Calu3 (cell line): ENCODE data around the gene DPAGT1. TPM values are rescaled to one million over a fixed set of nuclear protein-coding genes. Genes with fewer than 3 reads are reported as not detected.

Source experiments
- BruUV-seq: library from RNA; stranded (reverse); fragments of 400-500 nt; replicated peaks from 2 replicates; lab custom pipeline; 2021; lab: Mats Ljungman, UMichigan
- CTCF ChIA-PET: fragments of 300-600 bp; sonication (Branson Sonifier 250); formaldehyde crosslinking; loops from one replicate; lab custom pipeline; 2022; ENCODE audit warnings: antibody characterized with exemption; lab: Charles Lee
- DNase-seq: peaks from one replicate; pipeline ENCODE4 v3.0.0; 2022
- H3K27ac Mint-ChIP-seq: one replicate; pipeline ENCODE4 v1.8.0; 2022; ENCODE audit warnings: mixed read lengths; ENCODE audit not compliant: unreplicated experiment
- H3K27me3 Mint-ChIP-seq: one replicate; pipeline ENCODE4 v1.8.0; 2022; ENCODE audit warnings: mixed read lengths; ENCODE audit not compliant: unreplicated experiment
- H3K36me3 Mint-ChIP-seq: one replicate; pipeline ENCODE4 v1.8.0; 2022; ENCODE audit warnings: mild to moderate bottlenecking, moderate library complexity, mixed read lengths; ENCODE audit not compliant: insufficient read depth, unreplicated experiment
- H3K4me1 Mint-ChIP-seq: one replicate; pipeline ENCODE4 v1.8.0; 2022; ENCODE audit warnings: mild to moderate bottlenecking, low read depth, mixed read lengths; ENCODE audit not compliant: unreplicated experiment
- H3K4me3 Mint-ChIP-seq: one replicate; pipeline ENCODE4 v1.8.0; 2022; ENCODE audit warnings: mild to moderate bottlenecking, low read depth, moderate library complexity, mixed read lengths; ENCODE audit not compliant: unreplicated experiment
- H3K9me3 Mint-ChIP-seq: one replicate; pipeline ENCODE4 v1.8.0; 2022; ENCODE audit warnings: low read depth, mixed read lengths; ENCODE audit not compliant: unreplicated experiment
- CTCF ChIP-seq: fragments of 200-600 bp; IDR thresholded peaks from one replicate; pipeline ENCODE4 v1.8.0; 2022; ENCODE audit warnings: antibody characterized with exemption; ENCODE audit not compliant: unreplicated experiment
- intact Hi-C: fragments of 100-400 bp; cut with micrococcal nuclease; formaldehyde crosslinking; loops from one replicate; pipeline ENCODE4 v1.10.0; 2022; ENCODE audit not compliant: unreplicated experiment
- total RNA-seq: library from RNA; stranded (reverse); gene quantifications from 2 replicates; pipeline ENCODE4 v1.2.3, GENCODE V29; 2022

The DPAGT1 gene
- total RNA-seq, 1 experiment from 2014 or later: 47.6 TPM

GRCh38 chr11:119121811-119122124 is 20.1 kb upstream of the DPAGT1 start:
- no peak for DNase-seq
- CTCF ChIA-PET: interaction anchor here (1.0 kb wide), 1 partner anchor 20 kb away, joined by 7 read pairs; the partner anchor contains the start of gene DPAGT1
- BruUV-seq: TSS peak; percentile 82
- Mint-ChIP-seq H3K4me1 (peaks cover 27% of the 10 kb centered on the region), H3K36me3 (peaks cover 40% of the 10 kb centered on the region), H3K27me3 (no peaks in the 10 kb centered on the region), H3K4me3 (peak overlapping the region; percentile 93), H3K9me3 (no peaks in the 10 kb centered on the region), H3K27ac (peak overlapping the region; percentile 89)
- intact Hi-C loops: no loop called here
- no peak for TF ChIP-seq CTCF

GRCh38 chr11:119121008-119121810 is 19.6 kb upstream of the DPAGT1 start, which contains the start of gene HINFP:
Gene HINFP (plus strand): TSS chr11:119121580. CDS start chr11:119126945, 5,365 bp downstream.
- BruUV-seq: no TSS peak
- Mint-ChIP-seq H3K9me3 (no peaks in the 10 kb centered on the region), H3K27me3 (no peaks in the 10 kb centered on the region), H3K36me3 (peaks cover 38% of the 10 kb centered on the region), H3K4me1 (peaks cover 24% of the 10 kb centered on the region), H3K27ac (peak within 1 kb of the TSS; percentile 89), H3K4me3 (peak within 1 kb of the TSS; percentile 93)
- intact Hi-C loops: no loop called here
- CTCF ChIA-PET: interaction anchor here (1.0 kb wide), 1 partner anchor 19 kb away, joined by 7 read pairs; the partner anchor contains the start of gene DPAGT1
- DNase-seq: peak; percentile 96
- no peak for TF ChIP-seq CTCF

GRCh38 chr11:119120639-119121007 is 19.0 kb upstream of the DPAGT1 start:
- H3K4me1 Mint-ChIP-seq: peaks cover 24% of the 10 kb centered on the region
- TF ChIP-seq CTCF: no peak
- peaks cover 38% of the 10 kb centered on the region for H3K36me3 Mint-ChIP-seq
- H3K9me3 Mint-ChIP-seq: no peaks in the 10 kb centered on the region
- no peaks in the 10 kb centered on the region for H3K27me3 Mint-ChIP-seq
- peak overlapping the region; percentile 89 for H3K27ac Mint-ChIP-seq
- TSS peak; percentile 79 for BruUV-seq
- peak overlapping the region; percentile 93 for H3K4me3 Mint-ChIP-seq
- DNase-seq: no peak
- intact Hi-C loops: no loop called here
- CTCF ChIA-PET: no interaction called here

GRCh38 chr11:119118946-119119345 is 17.3 kb upstream of the DPAGT1 start:
- no peak for TF ChIP-seq CTCF
- no peaks in the 10 kb centered on the region for H3K27me3 Mint-ChIP-seq
- CTCF ChIA-PET: interaction anchor here (0.9 kb wide), 1 partner anchor 87 kb away, joined by 5 read pairs; the partner anchor contains the start of gene CBL
- no peak overlapping the region for H3K4me3 Mint-ChIP-seq
- peaks cover 33% of the 10 kb centered on the region for H3K36me3 Mint-ChIP-seq
- H3K4me1 Mint-ChIP-seq: peaks cover 24% of the 10 kb centered on the region
- BruUV-seq: no TSS peak
- no peaks in the 10 kb centered on the region for H3K9me3 Mint-ChIP-seq
- intact Hi-C loops: no loop called here
- DNase-seq: no peak
- no peak overlapping the region for H3K27ac Mint-ChIP-seq
